ENCODE data around the gene DYNC1I1.

The DYNC1I1 gene

GRCh38 chr7:95788884-95789283 lies 16.5 kb downstream of the DYNC1I1 start:
- TF ChIP-seq POLR2AphosphoS5 (IDR thresholded peaks at IDR 0.05; ENCODE audit: low read depth, low read length) (no peak), REST (IDR thresholded peaks at IDR 0.05; ENCODE audit: insufficient read depth in 1 of 2, low read depth in 2 of 2, low read length in 2 of 2) (no peak), SIN3A (IDR thresholded peaks at IDR 0.05; ENCODE audit: borderline replicate concordance, insufficient read depth, low read length) (no peak), FOXP2 (optimal IDR thresholded peaks at IDR 0.05; ENCODE audit: borderline replicate concordance, extremely low read depth, extremely low read length, insufficient read depth) (no peak), TAF1 (IDR thresholded peaks at IDR 0.05; ENCODE audit: borderline replicate concordance, insufficient read depth, low read length) (no peak)

- TF ChIP-seq POLR2AphosphoS5 (IDR thresholded peaks at IDR 0.05; ENCODE audit: low read depth, low read length) = no peak
- no peak for TF ChIP-seq SIN3A (IDR thresholded peaks at IDR 0.05; ENCODE audit: borderline replicate concordance, insufficient read depth, low read length)
- no peak for TF ChIP-seq TAF1 (IDR thresholded peaks at IDR 0.05; ENCODE audit: borderline replicate concordance, insufficient read depth, low read length)
- TF ChIP-seq REST (IDR thresholded peaks at IDR 0.05; ENCODE audit: insufficient read depth in 1 of 2, low read depth in 2 of 2, low read length in 2 of 2) = no peak
- TF ChIP-seq FOXP2 (optimal IDR thresholded peaks at IDR 0.05; ENCODE audit: borderline replicate concordance, extremely low read depth, extremely low read length, insufficient read depth) = no peak
Measured at GRCh38 chr7:95793658-95794057, 21.3 kb downstream of the DYNC1I1 start.

- no peak for TF ChIP-seq SIN3A (IDR thresholded peaks at IDR 0.05; ENCODE audit: borderline replicate concordance, insufficient read depth, low read length)
- TF ChIP-seq FOXP2 (optimal IDR thresholded peaks at IDR 0.05; ENCODE audit: borderline replicate concordance, extremely low read depth, extremely low read length, insufficient read depth) = no peak
Measured at GRCh38 chr7:95794917-95795515, 22.7 kb downstream of the DYNC1I1 start.

GRCh38 chr7:95796617-95797016 lies 24.3 kb downstream of the DYNC1I1 start:
- TF ChIP-seq SIN3A (IDR thresholded peaks at IDR 0.05; ENCODE audit: borderline replicate concordance, insufficient read depth, low read length) = no peak
- no peak for TF ChIP-seq FOXP2 (optimal IDR thresholded peaks at IDR 0.05; ENCODE audit: borderline replicate concordance, extremely low read depth, extremely low read length, insufficient read depth)

GRCh38 chr7:95798401-95798930 lies 26.1 kb downstream of the DYNC1I1 start:
- no peak for TF ChIP-seq REST (IDR thresholded peaks at IDR 0.05; ENCODE audit: insufficient read depth in 1 of 2, low read depth in 2 of 2, low read length in 2 of 2)
- no peak for TF ChIP-seq FOXP2 (optimal IDR thresholded peaks at IDR 0.05; ENCODE audit: borderline replicate concordance, extremely low read depth, extremely low read length, insufficient read depth)
- no peak for TF ChIP-seq SIN3A (IDR thresholded peaks at IDR 0.05; ENCODE audit: borderline replicate concordance, insufficient read depth, low read length)
- no peak for TF ChIP-seq TAF1 (IDR thresholded peaks at IDR 0.05; ENCODE audit: borderline replicate concordance, insufficient read depth, low read length)
- no peak for TF ChIP-seq POLR2AphosphoS5 (IDR thresholded peaks at IDR 0.05; ENCODE audit: low read depth, low read length)

- TF ChIP-seq FOXP2 (optimal IDR thresholded peaks at IDR 0.05; ENCODE audit: borderline replicate concordance, extremely low read depth, extremely low read length, insufficient read depth) = no peak
- no peak for TF ChIP-seq POLR2AphosphoS5 (IDR thresholded peaks at IDR 0.05; ENCODE audit: low read depth, low read length)
- TF ChIP-seq REST (IDR thresholded peaks at IDR 0.05; ENCODE audit: insufficient read depth in 1 of 2, low read depth in 2 of 2, low read length in 2 of 2) = no peak
- no peak for TF ChIP-seq SIN3A (IDR thresholded peaks at IDR 0.05; ENCODE audit: borderline replicate concordance, insufficient read depth, low read length)
- no peak for TF ChIP-seq TAF1 (IDR thresholded peaks at IDR 0.05; ENCODE audit: borderline replicate concordance, insufficient read depth, low read length)
Measured at GRCh38 chr7:95800787-95801186, 28.4 kb downstream of the DYNC1I1 start.
